ENCODE measurements around the gene COLEC11.
A peak's percentile ranks its signal among the peaks of the same experiment; 100 is the strongest.

Gene COLEC11

DNA sequence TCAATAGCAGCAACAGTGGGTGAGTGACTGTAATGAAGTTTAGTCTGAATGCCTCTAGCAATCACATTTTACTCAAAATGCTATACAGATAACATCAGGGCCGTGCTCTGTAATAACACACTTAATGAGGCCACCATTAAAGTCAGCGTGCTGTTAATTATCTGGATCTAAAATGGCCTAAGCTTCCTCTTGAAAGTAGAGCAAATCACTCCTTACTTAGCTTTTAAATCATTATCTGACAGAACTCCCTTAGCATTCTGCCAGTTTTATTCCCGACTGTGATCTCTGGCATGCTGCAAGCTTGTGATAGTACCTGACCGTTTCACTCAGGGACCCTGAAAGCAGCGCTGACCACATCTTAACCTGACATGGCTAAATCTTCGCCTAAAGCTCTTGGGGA lies 10.8 kb upstream of the COLEC11 start:
- no peak overlapping the region; the same call in 1 of the 2 replicates for H3K27ac ChIP-seq
- ChIA-PET POLR2A (ENCODE audit: low non-redundant PET) (no interaction called here), CTCF (interaction anchor here (0.6 kb wide), 1 partner anchor 26 kb away, joined by 3 read pairs; the partner anchor contains the start of gene RNASEH1)
- DNase-seq (ENCODE audit: low spot score): no peak
- TF ChIP-seq, protein P1, sequence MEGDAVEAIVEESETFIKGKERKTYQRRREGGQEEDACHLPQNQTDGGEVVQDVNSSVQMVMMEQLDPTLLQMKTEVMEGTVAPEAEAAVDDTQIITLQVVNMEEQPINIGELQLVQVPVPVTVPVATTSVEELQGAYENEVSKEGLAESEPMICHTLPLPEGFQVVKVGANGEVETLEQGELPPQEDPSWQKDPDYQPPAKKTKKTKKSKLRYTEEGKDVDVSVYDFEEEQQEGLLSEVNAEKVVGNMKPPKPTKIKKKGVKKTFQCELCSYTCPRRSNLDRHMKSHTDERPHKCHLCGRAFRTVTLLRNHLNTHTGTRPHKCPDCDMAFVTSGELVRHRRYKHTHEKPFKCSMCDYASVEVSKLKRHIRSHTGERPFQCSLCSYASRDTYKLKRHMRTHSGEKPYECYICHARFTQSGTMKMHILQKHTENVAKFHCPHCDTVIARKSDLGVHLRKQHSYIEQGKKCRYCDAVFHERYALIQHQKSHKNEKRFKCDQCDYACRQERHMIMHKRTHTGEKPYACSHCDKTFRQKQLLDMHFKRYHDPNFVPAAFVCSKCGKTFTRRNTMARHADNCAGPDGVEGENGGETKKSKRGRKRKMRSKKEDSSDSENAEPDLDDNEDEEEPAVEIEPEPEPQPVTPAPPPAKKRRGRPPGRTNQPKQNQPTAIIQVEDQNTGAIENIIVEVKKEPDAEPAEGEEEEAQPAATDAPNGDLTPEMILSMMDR (conservative IDR thresholded peaks at IDR 0.05; ENCODE audit: low read depth): no peak

DNA sequence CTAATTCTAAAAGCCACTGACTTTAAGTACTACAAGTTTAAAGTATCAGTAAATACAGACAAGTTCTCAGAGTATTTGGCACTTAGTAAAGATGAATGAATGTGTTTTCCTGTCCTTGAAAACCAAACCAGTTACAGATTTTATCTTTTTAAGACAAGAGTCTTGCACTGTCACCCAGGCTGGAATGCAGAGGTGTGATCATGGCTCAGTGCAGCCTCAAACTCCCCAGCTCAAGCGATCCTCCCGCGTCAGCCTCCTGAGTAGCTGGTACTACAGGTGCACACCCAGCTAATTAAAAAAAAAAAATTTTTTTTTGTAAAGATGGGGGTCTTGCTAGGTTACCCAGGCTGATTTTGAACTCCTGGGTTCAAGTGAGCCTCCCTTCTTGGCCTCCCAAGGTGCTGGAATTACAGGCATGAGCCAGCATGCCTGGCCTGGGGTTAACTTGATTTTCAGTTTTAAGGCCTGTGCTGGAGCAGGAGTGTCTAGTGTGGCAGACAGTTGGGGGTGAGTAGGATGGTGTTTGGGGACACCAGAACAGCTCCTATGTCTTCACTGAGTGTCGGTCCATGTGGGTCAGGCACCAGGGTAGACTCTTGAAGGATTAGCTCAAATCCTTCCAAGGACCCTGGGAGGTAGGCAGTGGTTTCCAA lies 10.2 kb upstream of the COLEC11 start:
- no peak for DNase-seq (ENCODE audit: low spot score)
- peak overlapping the region; percentile 47 for H3K27ac ChIP-seq
- ChIA-PET POLR2A (ENCODE audit: low non-redundant PET) (no interaction called here), CTCF (interaction anchor here (0.6 kb wide), 1 partner anchor 26 kb away, joined by 3 read pairs; the partner anchor contains the start of gene RNASEH1)
- TF ChIP-seq, protein P1 (conservative IDR thresholded peaks at IDR 0.05; ENCODE audit: low read depth): no peak

DNA sequence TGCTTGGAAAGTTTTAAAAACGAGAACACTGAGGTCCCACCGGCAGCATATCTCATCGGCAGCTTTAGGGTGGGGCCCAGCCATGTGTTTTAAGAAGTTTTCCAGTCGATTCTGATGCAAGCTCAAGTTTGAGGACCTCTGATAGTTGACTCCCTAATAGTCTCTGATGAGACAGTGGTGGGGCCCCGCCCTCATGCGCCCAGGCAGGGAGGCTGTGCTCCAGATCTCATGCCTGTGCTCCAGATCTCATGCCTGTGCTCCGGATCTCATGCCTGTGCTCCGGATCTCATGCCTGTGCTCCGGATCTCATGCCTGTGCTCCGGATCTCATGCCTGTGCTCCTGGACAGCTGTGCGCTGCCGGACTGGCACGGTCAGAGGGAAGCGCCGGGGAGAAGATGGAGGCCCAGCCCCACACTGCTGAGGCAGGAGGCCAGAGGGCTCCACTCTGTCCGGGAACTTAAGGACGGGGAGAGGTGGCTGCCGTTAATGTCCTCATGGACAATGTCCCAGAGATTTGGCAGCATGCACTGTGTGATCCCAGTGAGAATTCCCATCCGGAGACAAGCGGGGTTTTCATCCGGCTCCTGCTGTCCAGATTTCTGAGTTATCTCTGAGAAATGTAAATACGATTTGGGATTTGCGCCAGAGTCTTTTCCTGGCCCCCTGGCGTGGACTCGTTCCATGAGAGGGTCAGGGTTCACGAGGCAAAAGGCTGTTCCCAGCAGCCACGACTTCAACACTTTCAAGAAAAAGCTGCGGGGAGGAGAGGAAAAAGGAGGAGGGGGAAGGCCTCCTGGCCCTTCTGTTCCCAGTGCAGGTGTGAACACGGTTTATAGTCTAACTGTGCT lies 9.4 kb upstream of the COLEC11 start:
- TF ChIP-seq, protein P1 (conservative IDR thresholded peaks at IDR 0.05; ENCODE audit: low read depth): no peak
- POLR2A ChIA-PET (ENCODE audit: low non-redundant PET): no interaction called here
- peak overlapping the region; percentile 47 for H3K27ac ChIP-seq
- DNase-seq (ENCODE audit: low spot score): no peak
- CTCF ChIA-PET: interaction anchor here (0.5 to 0.7 kb wide), 2 partner anchors 29 to 942 kb away, joined by 3 read pairs; no protein-coding TSS in a partner anchor

DNA sequence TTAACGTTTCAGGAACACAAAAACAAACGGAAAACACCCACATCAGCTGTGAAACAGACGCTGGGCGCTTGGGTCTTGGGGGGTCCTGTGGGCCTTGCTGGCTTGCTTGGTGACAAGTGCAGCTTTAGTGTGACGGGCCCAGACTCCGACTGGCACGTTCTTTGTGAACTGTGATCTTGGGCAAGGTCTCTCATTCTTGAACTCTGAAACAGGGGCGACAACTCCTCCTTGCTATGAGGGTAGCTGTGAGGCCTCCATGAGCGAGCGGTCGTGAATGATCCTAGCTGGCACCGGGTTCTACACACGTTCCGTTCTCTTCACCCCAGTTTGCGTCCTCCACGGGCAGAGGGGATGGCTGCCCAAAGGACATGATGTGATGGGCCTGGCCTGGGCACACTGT lies 8.7 kb upstream of the COLEC11 start:
- ChIA-PET POLR2A (ENCODE audit: low non-redundant PET) (no interaction called here), CTCF (interaction anchor here (0.5 kb wide), 1 partner anchor 941 kb away, joined by 3 read pairs; no protein-coding TSS in a partner anchor)
- H3K27ac ChIP-seq: no peak overlapping the region; the same call in 1 of the 2 replicates
- DNase-seq (ENCODE audit: low spot score): no peak
- TF ChIP-seq, protein P1 (conservative IDR thresholded peaks at IDR 0.05; ENCODE audit: low read depth): no peak

DNA sequence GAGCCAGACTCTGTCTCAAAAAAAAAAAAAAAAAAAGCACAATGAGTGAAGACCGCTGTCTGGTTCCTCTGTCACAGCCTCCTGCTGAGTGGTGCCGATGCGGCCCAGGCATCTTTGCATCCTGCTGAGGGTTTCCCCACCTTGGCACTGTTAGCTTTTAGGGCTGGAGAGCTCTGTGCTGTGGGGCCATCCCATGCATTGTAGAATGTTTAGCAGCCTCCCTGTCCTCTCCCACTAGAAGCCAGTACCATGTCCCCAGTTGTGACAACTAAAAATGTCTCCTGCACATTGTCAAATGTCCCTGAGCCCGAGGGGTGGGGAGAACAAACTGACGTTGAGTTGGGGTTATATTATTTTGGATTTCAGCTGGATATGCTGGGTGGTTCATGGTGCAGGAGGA lies 7.9 kb upstream of the COLEC11 start:
- ChIA-PET POLR2A (ENCODE audit: low non-redundant PET) (no interaction called here), CTCF (no interaction called here)
- DNase-seq (ENCODE audit: low spot score): no peak
- no peak overlapping the region for H3K27ac ChIP-seq
- TF ChIP-seq, protein P1 (conservative IDR thresholded peaks at IDR 0.05; ENCODE audit: low read depth): no peak

DNA sequence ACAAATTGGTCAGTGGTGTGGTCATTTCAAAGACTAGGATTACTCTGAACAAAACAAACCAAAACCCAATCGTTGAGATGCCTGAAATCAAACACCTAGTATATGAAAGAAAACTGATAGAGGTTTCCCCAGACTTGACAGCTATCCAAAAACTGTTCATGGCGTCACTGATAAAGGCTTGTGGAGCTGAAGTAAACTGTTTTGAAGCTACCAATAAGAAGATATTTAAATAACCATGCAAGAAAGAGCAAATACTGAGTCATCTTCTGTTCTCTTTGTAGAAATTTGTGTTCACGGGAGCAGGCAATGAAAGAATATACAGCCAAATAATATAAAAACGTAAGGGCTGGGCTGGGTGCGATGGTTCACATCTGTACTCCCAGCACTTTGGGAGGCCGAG lies 7.5 kb upstream of the COLEC11 start:
- ChIA-PET POLR2A (ENCODE audit: low non-redundant PET) (no interaction called here), CTCF (no interaction called here)
- TF ChIP-seq, protein P1 (conservative IDR thresholded peaks at IDR 0.05; ENCODE audit: low read depth): no peak
- no peak for DNase-seq (ENCODE audit: low spot score)
- no peak overlapping the region for H3K27ac ChIP-seq

Measured in RWPE1 (cell line).